Upper lobe of left lung (tissue), 6 donors: ENCODE data around the gene IFNA6. TPM values are rescaled to one million over a fixed set of nuclear protein-coding genes. Genes with fewer than 3 reads are reported as not detected.
"Not testable (repeated sequence)": the region's sequence is repeated elsewhere in the genome, so short reads cannot be mapped to it uniquely, and the experiment has no call there.

Experiments
- ATAC-seq, 2 donors: fragments of 200-7000 bp; cut with Tn5 transposase; one replicate each; pipeline ENCODE4 v1.9.1; 2022; ENCODE audit warnings: mild to moderate bottlenecking in 2 of 2, moderate library complexity in 2 of 2; ENCODE audit not compliant: low FRiP score in 2 of 2
- DNase-seq, 2 donors: peaks; one replicate each; pipeline ENCODE4 v3.0.0-alpha.2; 2019 to 2020
- H3K27ac ChIP-seq, 4 donors: fragments of 200-600 bp; sonication (generic); one replicate each; pipeline ENCODE4 v1.5.1; 2016 to 2019
- H3K27me3 ChIP-seq, 4 donors: fragments of 200-600 bp; sonication (generic); one replicate each; pipeline ENCODE4 v1.5.1; 2017 to 2019
- H3K36me3 ChIP-seq, 4 donors: fragments of 200-600 bp; sonication (generic); one replicate each; pipeline ENCODE4 v1.5.1; 2016 to 2019
- H3K4me1 ChIP-seq, 4 donors: fragments of 200-600 bp; sonication (generic); one replicate each; pipeline ENCODE4 v1.5.1; 2018 to 2019
- H3K4me3 ChIP-seq, 4 donors: fragments of 200-600 bp; sonication (generic); one replicate each; pipeline ENCODE4 v1.5.1; 2017 to 2019; ENCODE audit warnings: mild to moderate bottlenecking in 2 of 4, moderate library complexity in 1 of 4
- H3K9me3 ChIP-seq, 4 donors: fragments of 200-600 bp; sonication (generic); one replicate each; pipeline ENCODE4 v1.5.1; 2018 to 2019
- CTCF ChIP-seq, 6 experiments: fragments of 450-650 bp in 4 of 6; fragments of 200-600 bp in 2 of 6; sonication (generic) in 2 of 6; IDR thresholded peaks; one replicate each; pipeline ENCODE4 v1.5.1; 2016 to 2019; ENCODE audit warnings: antibody characterized with exemption in 6 of 6
- EP300 ChIP-seq, 4 donors: sonication (generic); formaldehyde crosslinking; IDR thresholded peaks; one replicate each; pipeline ENCODE4 v1.5.1; 2017; ENCODE audit warnings: antibody characterized with exemption in 4 of 4, control low read depth in 2 of 4
- POLR2A ChIP-seq, 4 donors: fragments of 450-650 bp; IDR thresholded peaks; one replicate each; pipeline ENCODE4 v1.5.1; 2016 to 2017; ENCODE audit warnings: antibody characterized with exemption in 4 of 4, mild to moderate bottlenecking in 2 of 4
- POLR2AphosphoS5 ChIP-seq, 2 donors: sonication (generic); formaldehyde crosslinking; IDR thresholded peaks; one replicate each; pipeline ENCODE4 v1.5.1; 2017; ENCODE audit warnings: antibody characterized with exemption in 2 of 2
- WGBS, 2 donors: methylation state at CpG; one replicate each; pipeline ENCODE4 v1.1.5; 2017 to 2018; 5-methylcytosine and 5-hydroxymethylcytosine counted together
- total RNA-seq, 6 donors: library from RNA; depleted of rRNA in 4 of 6; stranded (reverse); fragments of >200 nt in 4 of 6; gene quantifications; one replicate each; pipeline versions ENCODE4 v1.1.0 to v1.2.1, GENCODE V29; 2016 to 2021
- donor health status: DM: no; HTN: no; CAD: no; lungs with moderate emphysema.
- donor health status: DM: no; HTN: yes; CAD: no; lungs with severe emphysema.

IFNA6 gene
- total RNA-seq, 6 donors from 2014 or later = not detected

DNA sequence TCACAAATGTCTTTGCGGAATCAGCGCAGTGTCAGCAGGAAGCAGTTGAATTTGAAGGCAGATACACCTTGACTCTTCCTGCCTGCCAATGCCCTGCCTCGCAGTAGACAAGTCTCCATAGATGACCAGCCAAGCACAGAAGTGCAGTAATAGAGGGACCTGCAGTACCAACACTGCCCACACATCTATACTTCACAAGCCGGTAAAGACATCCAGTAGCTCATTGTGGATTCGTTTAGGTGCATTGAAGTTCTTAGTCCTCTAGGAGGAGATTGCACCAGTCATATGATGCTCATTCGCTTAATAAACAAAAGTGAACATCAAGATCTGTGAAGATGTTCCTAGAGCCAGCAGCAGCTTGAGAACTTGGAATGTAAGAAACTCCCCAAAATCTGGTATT is 41.6 kb upstream of the IFNA6 start:
- WGBS, 2 donors = 75 to 80% methylated on average over 5 to 6 of the region's 6 CpGs
- DNase-seq (no peak), ATAC-seq (peak; percentile 29 to 67)
- no peak for TF ChIP-seq POLR2AphosphoS5 (IDR thresholded peaks at IDR 0.05)
- peak in 2 of 6 experiments; percentile 20 to 45 for TF ChIP-seq CTCF (IDR thresholded peaks at IDR 0.05)
- TF ChIP-seq POLR2A (IDR thresholded peaks at IDR 0.05) = no peak
- no peak for TF ChIP-seq EP300 (IDR thresholded peaks at IDR 0.05)
- H3K27me3 ChIP-seq = peaks cover 0 to 8% (median 0%) of the 10 kb centered on the region in 4 donors
- no peak overlapping the region for H3K4me3 ChIP-seq
- H3K27ac ChIP-seq = no peak overlapping the region
- no peaks in the 10 kb centered on the region for H3K36me3 ChIP-seq
- no peaks in the 10 kb centered on the region for H3K9me3 ChIP-seq
- H3K4me1 ChIP-seq = peaks cover 4 to 10% (median 7%) of the 10 kb centered on the region in 4 donors

DNA sequence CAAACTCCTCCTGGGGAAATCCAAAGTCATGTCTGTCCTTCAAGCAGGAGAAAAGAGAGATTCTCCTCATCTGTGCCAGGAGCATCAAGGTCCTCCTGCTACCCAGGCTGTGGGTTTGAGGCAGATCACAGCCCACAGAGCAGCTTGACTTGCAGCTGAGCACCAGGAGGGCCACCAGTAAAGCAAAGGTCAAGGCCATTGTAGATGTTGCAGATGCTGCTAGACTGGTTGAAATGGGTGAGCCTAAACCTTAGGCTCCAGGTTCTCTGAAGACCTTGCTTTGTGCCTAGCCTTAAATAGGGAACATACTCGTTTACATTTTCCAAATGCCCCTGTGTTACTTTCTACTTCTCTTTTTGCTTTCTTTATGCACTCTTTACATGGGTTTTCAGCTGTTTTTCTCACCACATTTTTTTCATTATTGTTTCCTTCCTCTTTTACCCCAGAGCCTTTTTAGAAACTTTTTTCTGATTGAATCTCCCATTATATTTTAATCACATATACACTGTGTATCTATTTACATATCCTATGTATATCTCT is 34.5 kb upstream of the IFNA6 start, which contains the start of gene IFNA2:
TSS of gene IFNA2 (minus strand) at position 268 of the 540 bp plus-strand sequence. CDS start at position 199, 69 bp downstream.
- 35 to 43% methylated on average over 1 of the region's 1 CpG for WGBS, 2 donors
- Histone ChIP-seq H3K9me3 (no peaks in the 10 kb centered on the region), H3K27me3 (no peaks in the 10 kb centered on the region), H3K27ac (no peak within 1 kb of the TSS), H3K4me1 (peaks cover 0 to 11% (median 4%) of the 10 kb centered on the region in 4 donors), H3K4me3 (no peak within 1 kb of the TSS), H3K36me3 (no peaks in the 10 kb centered on the region)
- no peak for TF ChIP-seq POLR2AphosphoS5 (IDR thresholded peaks at IDR 0.05)
- no peak for TF ChIP-seq EP300 (IDR thresholded peaks at IDR 0.05)
- TF ChIP-seq CTCF (IDR thresholded peaks at IDR 0.05) = no peak
- no peak for TF ChIP-seq POLR2A (IDR thresholded peaks at IDR 0.05)
- ATAC-seq (no peak), DNase-seq (no peak)

GRCh38 chr9:21383627-21384026 is 32.9 kb upstream of the IFNA6 start:
- DNase-seq (no peak), ATAC-seq (no peak)
- WGBS, 2 donors = 58 to 77% methylated on average over 4 of the region's 4 CpGs
- H3K27ac ChIP-seq = no peak overlapping the region
- H3K4me1 ChIP-seq = peaks cover 0 to 11% (median 4%) of the 10 kb centered on the region in 4 donors
- H3K9me3 ChIP-seq = no peaks in the 10 kb centered on the region
- no peaks in the 10 kb centered on the region for H3K36me3 ChIP-seq
- no peak overlapping the region for H3K4me3 ChIP-seq
- H3K27me3 ChIP-seq = no peaks in the 10 kb centered on the region
- no peak for TF ChIP-seq EP300 (IDR thresholded peaks at IDR 0.05)
- TF ChIP-seq POLR2A (IDR thresholded peaks at IDR 0.05) = no peak
- TF ChIP-seq CTCF (IDR thresholded peaks at IDR 0.05) = no peak
- TF ChIP-seq POLR2AphosphoS5 (IDR thresholded peaks at IDR 0.05) = no peak

DNA sequence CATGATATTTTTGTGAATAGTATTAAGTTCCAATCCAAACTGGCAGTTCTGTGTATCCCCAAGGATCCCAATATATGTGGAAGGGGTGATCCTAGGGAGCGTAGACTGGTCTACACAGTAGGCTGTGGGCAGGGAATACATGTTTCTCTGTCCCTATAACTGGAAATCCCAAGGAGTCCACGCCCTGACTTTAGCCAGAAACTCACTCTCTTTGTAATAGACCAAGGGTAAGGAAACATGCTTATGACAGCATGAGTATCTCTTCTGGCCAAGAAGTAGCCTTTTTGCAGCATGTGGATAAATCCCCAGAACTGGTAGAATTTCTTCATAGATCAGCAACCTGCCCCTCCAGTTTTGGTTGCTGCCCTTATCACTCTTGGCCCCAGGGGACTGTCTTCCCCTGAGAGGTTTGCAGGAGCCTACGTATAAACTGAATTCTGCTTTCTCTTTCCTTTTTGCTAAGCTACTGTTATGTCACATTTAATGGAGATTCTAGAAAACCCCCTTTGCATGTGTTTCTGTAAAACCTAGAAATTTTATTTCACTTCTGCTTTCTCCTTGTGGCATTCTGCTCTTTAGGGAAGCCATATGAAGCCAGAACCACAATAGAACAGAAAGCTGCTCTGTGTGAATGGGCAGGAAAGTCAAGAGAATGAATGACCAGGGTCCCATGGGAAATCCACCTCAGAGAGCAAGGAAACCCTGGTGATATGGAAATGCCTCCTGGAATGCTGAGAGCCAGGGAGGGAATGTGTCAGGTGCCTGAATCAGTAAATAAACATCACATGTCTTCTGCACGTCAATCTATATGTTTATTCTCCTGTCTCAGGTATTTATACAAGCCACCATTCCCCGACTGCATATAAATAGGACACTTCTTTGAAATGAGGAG is 31.0 kb upstream of the IFNA6 start:
- no peak for DNase-seq
- TF ChIP-seq POLR2AphosphoS5 (IDR thresholded peaks at IDR 0.05) (no peak), POLR2A (IDR thresholded peaks at IDR 0.05) (no peak), CTCF (IDR thresholded peaks at IDR 0.05) (no peak), EP300 (IDR thresholded peaks at IDR 0.05) (no peak)

DNA sequence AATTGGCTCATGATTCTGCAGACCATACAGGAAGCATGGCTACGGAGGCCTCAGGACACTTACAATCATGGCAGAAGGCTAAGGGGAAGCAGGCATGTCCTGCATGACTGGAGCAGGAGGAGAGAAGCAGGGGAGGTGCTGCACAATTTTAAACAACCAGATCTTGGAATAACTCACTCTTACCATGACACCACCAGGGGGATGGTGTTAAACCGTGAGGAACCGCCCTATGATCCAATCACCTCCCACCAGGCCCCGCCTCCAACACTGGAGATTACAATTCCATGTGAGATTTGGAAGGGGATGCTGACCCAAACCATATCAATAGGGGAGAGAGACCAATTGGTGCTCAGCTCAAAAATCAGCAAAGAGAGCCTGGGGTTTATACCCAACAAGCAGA is 20.8 kb upstream of the IFNA6 start:
- H3K27ac ChIP-seq, H3K9me3 ChIP-seq, H3K4me3 ChIP-seq, H3K27me3 ChIP-seq, ATAC-seq, H3K36me3 ChIP-seq, DNase-seq, H3K4me1 ChIP-seq: not testable (repeated sequence)
- 71 to 77% methylated on average over 4 of the region's 4 CpGs for WGBS, 2 donors

More for the DNA sequence above, 31.0 kb upstream of the IFNA6 start:
- H3K36me3 ChIP-seq = no peaks in the 10 kb centered on the region
- no peaks in the 10 kb centered on the region for H3K9me3 ChIP-seq
- ATAC-seq = peak in 1 of 2 donors; percentile 61
- 43 to 53% methylated on average over 4 to 5 of the region's 5 CpGs for WGBS, 2 donors
- no peak overlapping the region for H3K27ac ChIP-seq
- no peaks in the 10 kb centered on the region for H3K27me3 ChIP-seq
- no peak overlapping the region for H3K4me3 ChIP-seq
- peaks cover 0 to 11% (median 4%) of the 10 kb centered on the region in 4 donors for H3K4me1 ChIP-seq
